Measurements from ENCODE around the gene RPL32. TPM values are rescaled to one million over a fixed set of nuclear protein-coding genes. Genes with fewer than 3 reads are reported as not detected.
A peak's percentile ranks its signal among the peaks of the same experiment; 100 is the strongest.

The RPL32 gene
- total and polyA plus RNA-seq, 2 experiments from 2014 or later = 666 to 897 TPM

GRCh38 chr3:12797892-12798558, 43.3 kb downstream of the RPL32 start:
- no peaks in the 10 kb centered on the region for H3K79me2 ChIP-seq
- DNase-seq (ENCODE audit: low spot score) = no peak
- H3K27ac ChIP-seq = no peak overlapping the region
- no peaks in the 10 kb centered on the region for H3K9me2 ChIP-seq (replicated peaks; ENCODE audit: insufficient read depth)
- WGBS (ENCODE audit: low lambda C conversion rate, missing lambda C conversion rate) = 85% methylated on average over 8 of the region's 8 CpGs
- H3K4me1 ChIP-seq (ENCODE audit: insufficient read depth) = peaks cover 5% of the 10 kb centered on the region
- no peaks in the 10 kb centered on the region for H4K20me1 ChIP-seq (ENCODE audit: insufficient read depth, poor library complexity, severe bottlenecking)
- H2AFZ ChIP-seq = no peak overlapping the region
- no peak for TF ChIP-seq CTCF (IDR thresholded peaks at IDR 0.05; ENCODE audit: poor library complexity)
- no peak for TF ChIP-seq EZH2phosphoT487 (IDR thresholded peaks at IDR 0.05; ENCODE audit: low read depth, severe bottlenecking, unreplicated experiment)
- TF ChIP-seq EZH2 (IDR thresholded peaks at IDR 0.05; ENCODE audit: borderline replicate concordance) = no peak
- no peak overlapping the region for H3K4me3 ChIP-seq
- no peaks in the 10 kb centered on the region for H3K9me3 ChIP-seq (ENCODE audit: low read depth)
- H3K36me3 ChIP-seq (replicated peaks; ENCODE audit: insufficient read depth, low read depth) = no peaks in the 10 kb centered on the region
- H3K4me2 ChIP-seq = no peak overlapping the region
- H3K27me3 ChIP-seq = no peaks in the 10 kb centered on the region

- Histone ChIP-seq H3K27ac (no peak overlapping the region), H3K9me2 (replicated peaks; ENCODE audit: insufficient read depth) (no peaks in the 10 kb centered on the region), H3K4me1 (ENCODE audit: insufficient read depth) (peaks cover 5% of the 10 kb centered on the region), H4K20me1 (ENCODE audit: insufficient read depth, poor library complexity, severe bottlenecking) (no peaks in the 10 kb centered on the region), H3K79me2 (no peaks in the 10 kb centered on the region), H3K4me2 (peak overlapping the region; percentile 96), H3K9me3 (ENCODE audit: low read depth) (no peaks in the 10 kb centered on the region), H2AFZ (no peak overlapping the region), H3K36me3 (replicated peaks; ENCODE audit: insufficient read depth, low read depth) (no peaks in the 10 kb centered on the region), H3K27me3 (no peaks in the 10 kb centered on the region), H3K4me3 (no peak overlapping the region)
- no peak for DNase-seq (ENCODE audit: low spot score)
- TF ChIP-seq EZH2phosphoT487 (IDR thresholded peaks at IDR 0.05; ENCODE audit: low read depth, severe bottlenecking, unreplicated experiment) (no peak), EZH2 (IDR thresholded peaks at IDR 0.05; ENCODE audit: borderline replicate concordance) (no peak), CTCF (IDR thresholded peaks at IDR 0.05; ENCODE audit: poor library complexity) (no peak)
- WGBS (ENCODE audit: low lambda C conversion rate, missing lambda C conversion rate) = 48% methylated on average over 11 of the region's 17 CpGs
Measured at GRCh38 chr3:12797124-12797891, 44.1 kb downstream of the RPL32 start.

- TF ChIP-seq EZH2phosphoT487 (IDR thresholded peaks at IDR 0.05; ENCODE audit: low read depth, severe bottlenecking, unreplicated experiment) = no peak
- TF ChIP-seq EZH2 (IDR thresholded peaks at IDR 0.05; ENCODE audit: borderline replicate concordance) = no peak
- TF ChIP-seq CTCF (IDR thresholded peaks at IDR 0.05; ENCODE audit: poor library complexity) = no peak
- Histone ChIP-seq H3K4me1 (ENCODE audit: insufficient read depth) (peaks cover 5% of the 10 kb centered on the region), H3K36me3 (replicated peaks; ENCODE audit: insufficient read depth, low read depth) (no peaks in the 10 kb centered on the region), H3K4me2 (peak within 1 kb of the TSS; percentile 96), H3K4me3 (peak within 1 kb of the TSS; percentile 43), H2AFZ (peak within 1 kb of the TSS; percentile 96), H3K27ac (peak within 1 kb of the TSS; percentile 40), H3K9me2 (replicated peaks; ENCODE audit: insufficient read depth) (no peaks in the 10 kb centered on the region), H3K79me2 (no peaks in the 10 kb centered on the region), H3K9me3 (ENCODE audit: low read depth) (no peaks in the 10 kb centered on the region), H3K27me3 (no peaks in the 10 kb centered on the region), H4K20me1 (ENCODE audit: insufficient read depth, poor library complexity, severe bottlenecking) (no peaks in the 10 kb centered on the region)
- WGBS (ENCODE audit: low lambda C conversion rate, missing lambda C conversion rate) = 29% methylated on average over 14 of the region's 61 CpGs
- DNase-seq (ENCODE audit: low spot score) = peak; percentile 79
Measured at GRCh38 chr3:12796171-12797123, 44.9 kb downstream of the RPL32 start, which contains the start of gene CAND2. Gene CAND2, plus strand, starts transcription at chr3:12796680. Its CDS starts 41 bp downstream, at chr3:12796721.

Data from hepatocyte (in vitro differentiated cells).